Mucosa of rectum (tissue), 2 donors: ENCODE results near the gene CLEC16A.

Experiments
- H3K27ac ChIP-seq, 2 donors: one replicate each; pipeline ENCODE4 v1.7.0; 2013; ENCODE audit warnings: inconsistent platforms in 2 of 2, low read depth in 2 of 2, low read length in 2 of 2
- H3K27me3 ChIP-seq, 2 donors: one replicate each; pipeline ENCODE4 v1.7.0; 2013; ENCODE audit warnings: low read length in 2 of 2; ENCODE audit not compliant: control insufficient read depth in 2 of 2, insufficient read depth in 2 of 2
- H3K36me3 ChIP-seq, 2 donors: one replicate each; pipeline ENCODE4 v1.7.0; 2013; ENCODE audit warnings: low read length in 2 of 2; ENCODE audit not compliant: control insufficient read depth in 2 of 2, insufficient read depth in 2 of 2
- H3K4me1 ChIP-seq, 2 donors: one replicate each; pipeline ENCODE4 v1.7.0; 2013; ENCODE audit warnings: low read length in 2 of 2, mild to moderate bottlenecking in 1 of 2; ENCODE audit not compliant: control insufficient read depth in 2 of 2, insufficient read depth in 2 of 2
- H3K4me3 ChIP-seq, 2 donors: one replicate each; pipeline ENCODE4 v1.7.0; 2013; ENCODE audit warnings: low read length in 2 of 2
- H3K9ac ChIP-seq, 2 donors: one replicate each; pipeline ENCODE4 v1.7.0; 2013; ENCODE audit warnings: low read length in 2 of 2, low read depth in 1 of 2, mild to moderate bottlenecking in 1 of 2
- H3K9me3 ChIP-seq, 2 donors: one replicate each; pipeline ENCODE4 v1.7.0; 2013; ENCODE audit warnings: low read length in 2 of 2; ENCODE audit not compliant: control insufficient read depth in 2 of 2
- donor health status: healthy.
- donor health status: Normal muscosa, but diverticular disease.

CLEC16A gene

GRCh38 chr16:11093572-11094074, 149.3 kb downstream of the CLEC16A start:
- Histone ChIP-seq H3K27ac (peak overlapping the region; percentile 13 to 34), H3K27me3 (no peaks in the 10 kb centered on the region), H3K4me1 (peaks cover 14 to 25% of the 10 kb centered on the region in 2 donors), H3K36me3 (peaks cover 0 to 6% of the 10 kb centered on the region in 2 donors), H3K9ac (no peak overlapping the region), H3K4me3 (no peak overlapping the region), H3K9me3 (no peaks in the 10 kb centered on the region)

GRCh38 chr16:11094075-11094856, 149.9 kb downstream of the CLEC16A start:
- Histone ChIP-seq H3K9ac (peak overlapping the region; percentile 22 to 27), H3K27ac (peak overlapping the region; percentile 13 to 34), H3K27me3 (no peaks in the 10 kb centered on the region), H3K4me1 (peaks cover 9 to 20% of the 10 kb centered on the region in 2 donors), H3K9me3 (no peaks in the 10 kb centered on the region), H3K4me3 (peak overlapping the region in 1 of 2 donors; percentile 15), H3K36me3 (peaks cover 0 to 6% of the 10 kb centered on the region in 2 donors)

GRCh38 chr16:11094857-11095565, 150.6 kb downstream of the CLEC16A start:
- no peaks in the 10 kb centered on the region for H3K27me3 ChIP-seq
- peaks cover 11 to 18% of the 10 kb centered on the region in 2 donors for H3K4me1 ChIP-seq
- H3K27ac ChIP-seq, result peak overlapping the region; percentile 13 to 34
- no peak overlapping the region for H3K4me3 ChIP-seq
- H3K36me3 ChIP-seq, result peaks cover 0 to 6% of the 10 kb centered on the region in 2 donors
- no peaks in the 10 kb centered on the region for H3K9me3 ChIP-seq
- peak overlapping the region in 1 of 2 donors; percentile 24 for H3K9ac ChIP-seq

GRCh38 chr16:11095935-11096334, 151.6 kb downstream of the CLEC16A start:
- Histone ChIP-seq H3K9ac (no peak overlapping the region), H3K4me1 (peaks cover 11 to 27% of the 10 kb centered on the region in 2 donors), H3K27me3 (no peaks in the 10 kb centered on the region), H3K27ac (no peak overlapping the region), H3K4me3 (no peak overlapping the region), H3K36me3 (peaks cover 0 to 6% of the 10 kb centered on the region in 2 donors), H3K9me3 (no peaks in the 10 kb centered on the region)

DNA sequence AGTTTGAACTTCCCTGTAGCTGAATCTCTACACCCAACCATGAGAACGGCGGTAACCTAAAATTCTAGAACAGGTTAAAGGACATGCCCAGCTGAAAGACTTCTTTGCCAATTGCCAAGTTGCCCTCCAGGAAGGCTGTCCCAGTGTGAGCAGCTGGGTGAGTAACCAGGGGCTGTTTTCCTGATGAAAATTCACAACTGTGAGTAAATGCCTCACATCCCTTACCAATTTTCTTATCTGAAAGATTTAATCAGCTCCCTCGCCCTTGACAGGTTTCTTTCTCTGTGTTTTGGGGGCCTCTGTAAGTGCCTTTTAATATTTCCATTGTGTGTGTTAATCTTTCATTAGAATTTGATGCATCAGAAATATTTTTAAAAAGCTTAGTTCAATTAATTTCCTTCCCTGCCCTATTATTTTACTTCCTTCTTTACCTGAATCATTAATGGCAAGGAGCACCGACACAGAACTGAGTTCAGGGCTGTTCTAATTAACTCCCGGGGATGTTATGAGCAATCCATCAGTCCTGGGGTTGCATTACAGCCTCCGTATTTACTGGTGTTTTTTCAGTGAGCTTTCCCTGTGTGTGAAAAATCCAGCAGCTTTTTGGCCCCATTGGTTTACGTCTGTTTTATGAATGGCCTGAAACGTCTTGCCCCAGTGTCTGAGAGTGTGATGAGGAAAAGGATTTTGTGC, 152.9 kb downstream of the CLEC16A start:
- Histone ChIP-seq H3K27ac (no peak overlapping the region), H3K4me3 (no peak overlapping the region), H3K4me1 (peaks cover 16 to 38% of the 10 kb centered on the region in 2 donors), H3K9me3 (no peaks in the 10 kb centered on the region), H3K27me3 (no peaks in the 10 kb centered on the region), H3K36me3 (peaks cover 0 to 3% of the 10 kb centered on the region in 2 donors), H3K9ac (no peak overlapping the region)

GRCh38 chr16:11097787-11098167, 153.4 kb downstream of the CLEC16A start:
- Histone ChIP-seq H3K9ac (no peak overlapping the region), H3K27me3 (no peaks in the 10 kb centered on the region), H3K36me3 (peaks cover 0 to 3% of the 10 kb centered on the region in 2 donors), H3K4me1 (peaks cover 22 to 43% of the 10 kb centered on the region in 2 donors), H3K9me3 (no peaks in the 10 kb centered on the region), H3K4me3 (no peak overlapping the region), H3K27ac (no peak overlapping the region)

DNA sequence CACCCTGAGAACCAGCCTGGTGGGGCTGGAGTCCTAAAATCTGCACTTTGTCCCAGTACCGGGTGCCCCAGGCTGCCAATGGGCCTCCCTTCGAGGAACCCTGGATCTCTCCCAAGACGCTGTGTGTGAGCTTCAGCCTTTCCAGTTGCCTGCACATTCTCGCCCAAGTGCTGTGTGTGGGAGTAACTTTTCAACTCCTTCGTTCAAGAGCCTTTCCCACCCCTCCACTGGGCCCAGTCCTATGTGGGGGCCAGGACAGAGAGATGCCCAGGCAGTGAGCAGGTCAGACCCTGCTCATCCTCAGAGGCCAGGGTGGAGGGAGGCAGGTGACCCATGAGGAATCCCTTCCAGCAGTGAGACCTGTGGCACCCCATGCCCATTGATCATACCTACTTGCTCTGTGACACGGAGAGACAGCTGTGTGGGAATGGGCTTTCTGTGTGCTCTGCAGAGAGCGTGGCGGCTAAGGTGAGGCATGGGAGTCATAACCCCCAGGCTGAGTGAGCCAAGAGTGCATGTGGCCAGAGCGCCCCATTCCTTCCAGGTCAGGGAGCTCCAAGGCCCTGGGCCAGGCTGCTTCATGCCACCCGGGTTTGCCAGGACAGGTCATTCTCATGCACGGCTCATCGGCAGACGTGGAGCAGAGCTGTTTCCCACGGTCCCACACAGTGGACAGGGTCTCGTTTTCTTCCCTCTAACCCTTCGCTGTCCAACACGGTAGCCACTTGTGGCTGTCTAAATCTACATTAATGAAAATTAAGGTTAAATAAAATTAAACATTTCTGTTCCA, 154.4 kb downstream of the CLEC16A start:
- Histone ChIP-seq H3K9ac (no peak overlapping the region), H3K27ac (no peak overlapping the region), H3K9me3 (no peaks in the 10 kb centered on the region), H3K36me3 (no peaks in the 10 kb centered on the region), H3K27me3 (no peaks in the 10 kb centered on the region), H3K4me3 (no peak overlapping the region), H3K4me1 (peaks cover 17 to 38% of the 10 kb centered on the region in 2 donors)

DNA sequence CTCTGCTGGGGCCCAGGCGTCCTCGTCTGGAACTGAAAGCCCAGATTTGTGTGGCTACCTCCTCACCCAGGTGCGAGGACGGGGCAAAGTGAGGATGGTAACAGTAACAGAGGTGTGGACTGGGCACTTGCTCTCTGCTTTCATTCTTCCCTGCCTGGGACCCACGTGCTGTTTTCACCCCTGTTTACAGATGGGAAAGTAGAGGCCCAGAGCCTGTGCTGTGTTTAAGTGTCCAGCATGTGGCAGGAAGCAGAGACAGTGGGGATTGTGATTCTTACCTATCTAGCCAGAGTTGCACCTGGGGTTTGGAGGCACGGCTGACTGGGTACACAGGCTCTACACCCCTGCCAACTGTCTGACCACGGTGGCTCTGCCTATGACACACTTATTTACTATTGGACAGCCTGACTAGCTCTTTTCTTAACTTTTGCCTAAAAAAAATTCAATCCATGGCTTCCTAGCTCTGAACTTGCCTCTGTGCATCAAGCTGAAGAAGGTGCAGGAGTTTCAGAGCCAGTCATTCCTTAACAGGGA, 155.4 kb downstream of the CLEC16A start:
- Histone ChIP-seq H3K4me3 (no peak overlapping the region), H3K9ac (no peak overlapping the region), H3K27ac (peak overlapping the region; percentile 6 to 49), H3K4me1 (peaks cover 18 to 31% of the 10 kb centered on the region in 2 donors), H3K9me3 (no peaks in the 10 kb centered on the region), H3K27me3 (no peaks in the 10 kb centered on the region), H3K36me3 (no peaks in the 10 kb centered on the region)

DNA sequence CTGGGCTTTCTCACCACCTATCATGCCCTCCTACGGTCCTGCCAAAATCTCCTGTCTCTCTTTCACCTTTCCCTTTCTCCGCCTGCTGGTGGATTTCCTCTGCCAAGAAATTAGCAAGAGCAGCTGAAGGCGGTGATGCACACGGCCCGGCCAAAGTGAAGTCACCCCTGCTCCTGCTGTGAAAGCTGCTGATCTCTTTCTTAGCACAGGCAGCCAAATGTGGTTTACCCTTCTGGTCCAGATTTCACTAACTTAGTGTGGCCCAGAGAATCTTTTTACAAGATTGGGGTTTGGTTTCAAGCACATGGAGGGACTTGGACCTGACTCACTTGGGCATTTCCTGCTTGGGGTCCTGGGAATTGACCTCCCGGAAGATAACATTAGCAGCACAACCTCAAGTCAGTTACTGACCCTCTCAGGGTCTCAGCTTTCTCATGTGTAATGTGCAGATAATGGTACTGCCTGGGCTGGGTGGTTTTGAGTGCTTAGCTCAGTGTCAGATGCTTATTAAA, 155.9 kb downstream of the CLEC16A start:
- Histone ChIP-seq H3K9ac (peak overlapping the region in 1 of 2 donors; percentile 6), H3K4me3 (no peak overlapping the region), H3K27ac (peak overlapping the region; percentile 34 to 49)

More for the DNA sequence above, 155.9 kb downstream of the CLEC16A start:
- H3K9me3 ChIP-seq, result no peaks in the 10 kb centered on the region
- peaks cover 20 to 32% of the 10 kb centered on the region in 2 donors for H3K4me1 ChIP-seq
- no peaks in the 10 kb centered on the region for H3K27me3 ChIP-seq
- no peaks in the 10 kb centered on the region for H3K36me3 ChIP-seq
